ENCODE results near the gene FAM81B.
"Not testable (repeated sequence)": the region's sequence is repeated elsewhere in the genome, so short reads cannot be mapped to it uniquely, and the experiment has no call there.

FAM81B gene

GRCh38 chr5:95374061-95374460 is 17.1 kb upstream of the FAM81B start:
- no peak overlapping the region for H3K27ac ChIP-seq (ENCODE audit: low read depth, low read length, severe bottlenecking)
- no peak overlapping the region for H3K4me3 ChIP-seq (ENCODE audit: extremely low read depth, insufficient read depth, low read length, poor library complexity, severe bottlenecking)
- WGBS, 2 experiments (ENCODE audit: insufficient coverage in 2 of 2): 100% methylated on average over 1 to 2 of the region's 7 CpGs
- H3K4me1 ChIP-seq (ENCODE audit: control insufficient read depth, insufficient read depth, low read length, poor library complexity, severe bottlenecking): peaks cover 5% of the 10 kb centered on the region
- no peaks in the 10 kb centered on the region for H3K36me3 ChIP-seq (ENCODE audit: control insufficient read depth, insufficient read depth, low read length)
- no peaks in the 10 kb centered on the region for H3K9me3 ChIP-seq (ENCODE audit: control insufficient read depth, low read length)

- WGBS, 2 experiments (ENCODE audit: insufficient coverage in 2 of 2): 70 to 78% methylated on average over 2 to 4 of the region's 4 CpGs
- H3K4me3 ChIP-seq (ENCODE audit: extremely low read depth, insufficient read depth, low read length, poor library complexity, severe bottlenecking): no peak overlapping the region
- H3K4me1 ChIP-seq (ENCODE audit: control insufficient read depth, insufficient read depth, low read length, poor library complexity, severe bottlenecking): peaks cover 5% of the 10 kb centered on the region
- no peaks in the 10 kb centered on the region for H3K36me3 ChIP-seq (ENCODE audit: control insufficient read depth, insufficient read depth, low read length)
- H3K27ac ChIP-seq (ENCODE audit: low read depth, low read length, severe bottlenecking): no peak overlapping the region
- peaks cover 7% of the 10 kb centered on the region for H3K9me3 ChIP-seq (ENCODE audit: control insufficient read depth, low read length)
Observed at GRCh38 chr5:95375591-95375990, 15.6 kb upstream of the FAM81B start.

GRCh38 chr5:95379133-95379532 is 12.0 kb upstream of the FAM81B start:
- Histone ChIP-seq H3K27ac (ENCODE audit: low read depth, low read length, severe bottlenecking) (no peak overlapping the region), H3K36me3 (ENCODE audit: control insufficient read depth, insufficient read depth, low read length) (no peaks in the 10 kb centered on the region), H3K9me3 (ENCODE audit: control insufficient read depth, low read length) (peaks cover 11% of the 10 kb centered on the region), H3K4me1 (ENCODE audit: control insufficient read depth, insufficient read depth, low read length, poor library complexity, severe bottlenecking) (peaks cover 5% of the 10 kb centered on the region), H3K4me3 (ENCODE audit: extremely low read depth, insufficient read depth, low read length, poor library complexity, severe bottlenecking) (no peak overlapping the region)
- 57% methylated on average over 1 of the region's 2 CpGs; no CpG with 5 or more reads in 1 of the 2 experiments for WGBS, 2 experiments (ENCODE audit: insufficient coverage in 2 of 2)

- WGBS, 2 experiments (ENCODE audit: insufficient coverage in 2 of 2): 89 to 98% methylated on average over 5 of the region's 5 CpGs
- Histone ChIP-seq H3K4me3 (ENCODE audit: extremely low read depth, insufficient read depth, low read length, poor library complexity, severe bottlenecking) (no peak overlapping the region), H3K36me3 (ENCODE audit: control insufficient read depth, insufficient read depth, low read length) (no peaks in the 10 kb centered on the region), H3K27ac (ENCODE audit: low read depth, low read length, severe bottlenecking) (no peak overlapping the region), H3K9me3 (ENCODE audit: control insufficient read depth, low read length) (peaks cover 11% of the 10 kb centered on the region), H3K4me1 (ENCODE audit: control insufficient read depth, insufficient read depth, low read length, poor library complexity, severe bottlenecking) (no peaks in the 10 kb centered on the region)
Observed at GRCh38 chr5:95380103-95380628, 11.0 kb upstream of the FAM81B start.

DNA sequence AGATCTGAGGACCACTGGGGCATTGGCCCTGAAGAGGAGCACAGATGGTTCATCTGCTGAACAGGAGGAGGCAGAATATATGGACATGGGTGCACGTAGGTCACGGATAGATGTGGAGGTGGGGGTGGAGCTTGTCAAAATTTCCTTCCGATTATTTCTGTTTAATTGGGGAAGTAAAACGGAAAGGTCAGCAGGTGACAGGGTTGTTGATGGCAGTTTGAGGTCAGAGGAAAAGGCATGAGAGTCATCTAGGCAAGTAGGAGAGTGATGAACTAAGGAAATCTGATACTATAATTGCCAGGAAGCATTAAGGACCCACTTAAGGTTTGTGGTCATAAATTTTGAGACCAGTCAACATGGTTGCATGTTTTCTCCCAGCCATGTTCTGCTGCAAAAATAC is 8.4 kb upstream of the FAM81B start:
- H3K4me1 ChIP-seq (ENCODE audit: control insufficient read depth, insufficient read depth, low read length, poor library complexity, severe bottlenecking): no peaks in the 10 kb centered on the region
- WGBS, 2 experiments (ENCODE audit: insufficient coverage in 2 of 2): 91 to 98% methylated on average over 4 of the region's 4 CpGs
- no peaks in the 10 kb centered on the region for H3K36me3 ChIP-seq (ENCODE audit: control insufficient read depth, insufficient read depth, low read length)
- no peak overlapping the region for H3K4me3 ChIP-seq (ENCODE audit: extremely low read depth, insufficient read depth, low read length, poor library complexity, severe bottlenecking)
- H3K27ac ChIP-seq (ENCODE audit: low read depth, low read length, severe bottlenecking): no peak overlapping the region
- peaks cover 11% of the 10 kb centered on the region for H3K9me3 ChIP-seq (ENCODE audit: control insufficient read depth, low read length)

DNA sequence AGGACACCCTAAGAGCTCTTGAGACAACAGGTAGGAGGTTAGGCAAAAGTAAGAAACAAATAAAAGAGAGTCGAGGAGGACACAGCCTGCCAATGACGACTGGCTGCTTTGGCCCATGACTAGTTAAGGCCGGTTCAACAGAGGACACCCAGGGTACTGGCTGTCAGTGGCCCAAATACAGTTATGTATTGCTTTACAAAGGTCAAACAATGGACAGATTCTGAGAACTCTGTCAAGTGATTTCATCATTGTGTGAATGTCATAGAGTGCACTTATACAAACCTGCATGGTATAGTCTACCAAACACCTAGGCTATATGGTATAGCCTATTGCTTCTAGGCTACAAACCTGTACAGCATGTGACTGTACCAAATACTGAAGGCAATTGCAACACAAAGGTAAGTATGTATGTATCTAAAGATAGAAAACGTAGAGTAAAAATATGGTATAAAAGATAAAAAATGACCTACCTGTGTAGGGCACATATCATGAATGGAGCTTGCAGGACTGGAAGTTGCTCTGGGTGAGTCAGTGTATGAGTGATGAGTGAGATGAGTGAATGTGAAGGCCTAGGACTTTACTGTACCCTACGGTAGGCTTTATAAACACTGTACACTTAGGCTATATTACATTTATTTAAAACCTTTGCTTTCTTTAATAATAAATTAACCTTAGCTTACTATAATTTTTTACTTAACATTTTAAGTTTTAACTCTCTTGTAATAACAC is 6.5 kb upstream of the FAM81B start:
- H3K4me1 ChIP-seq (ENCODE audit: control insufficient read depth, insufficient read depth, low read length, poor library complexity, severe bottlenecking): no peaks in the 10 kb centered on the region
- 90 to 92% methylated on average over 4 of the region's 5 CpGs for WGBS, 2 experiments (ENCODE audit: insufficient coverage in 2 of 2)
- H3K4me3 ChIP-seq (ENCODE audit: extremely low read depth, insufficient read depth, low read length, poor library complexity, severe bottlenecking): no peak overlapping the region
- no peak overlapping the region for H3K27ac ChIP-seq (ENCODE audit: low read depth, low read length, severe bottlenecking)
- peaks cover 11% of the 10 kb centered on the region for H3K9me3 ChIP-seq (ENCODE audit: control insufficient read depth, low read length)
- no peaks in the 10 kb centered on the region for H3K36me3 ChIP-seq (ENCODE audit: control insufficient read depth, insufficient read depth, low read length)

- H3K9me3 ChIP-seq (ENCODE audit: control insufficient read depth, low read length): peaks cover 6% of the 10 kb centered on the region
- no peaks in the 10 kb centered on the region for H3K36me3 ChIP-seq (ENCODE audit: control insufficient read depth, insufficient read depth, low read length)
- H3K4me3 ChIP-seq (ENCODE audit: extremely low read depth, insufficient read depth, low read length, poor library complexity, severe bottlenecking): no peak overlapping the region
- no CpG with 5 or more reads among the region's 1 CpG for WGBS, 2 experiments (ENCODE audit: insufficient coverage in 2 of 2)
- H3K4me1 ChIP-seq (ENCODE audit: control insufficient read depth, insufficient read depth, low read length, poor library complexity, severe bottlenecking): peaks cover 3% of the 10 kb centered on the region
- no peak overlapping the region for H3K27ac ChIP-seq (ENCODE audit: low read depth, low read length, severe bottlenecking)
Observed at GRCh38 chr5:95385334-95385733, 5.8 kb upstream of the FAM81B start.

DNA sequence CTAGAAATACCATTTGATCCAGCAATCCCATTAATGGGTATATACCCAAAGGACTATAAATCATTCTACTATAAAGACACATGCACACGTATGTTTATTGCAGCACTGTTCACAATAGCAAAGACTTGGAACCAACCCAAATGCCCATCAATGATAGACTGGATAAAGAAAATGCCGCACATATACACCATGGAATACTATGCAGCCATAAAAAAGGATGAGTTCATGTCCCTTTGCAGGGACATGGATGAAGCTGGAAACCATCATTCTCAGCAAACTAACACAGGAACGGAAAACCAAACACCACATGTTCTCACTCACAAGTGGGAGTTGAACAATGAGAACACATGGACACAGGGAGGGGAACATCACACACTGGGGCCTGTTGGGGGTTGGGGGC is 799 bp downstream of the FAM81B start:
- H3K27ac ChIP-seq (ENCODE audit: low read depth, low read length, severe bottlenecking); H3K36me3 ChIP-seq (ENCODE audit: control insufficient read depth, insufficient read depth, low read length); H3K9me3 ChIP-seq (ENCODE audit: control insufficient read depth, low read length); H3K4me3 ChIP-seq (ENCODE audit: extremely low read depth, insufficient read depth, low read length, poor library complexity, severe bottlenecking): not testable (repeated sequence)
- peaks cover 13% of the 10 kb centered on the region for H3K4me1 ChIP-seq (ENCODE audit: control insufficient read depth, insufficient read depth, low read length, poor library complexity, severe bottlenecking)
- WGBS, 2 experiments (ENCODE audit: insufficient coverage in 2 of 2): no CpG with 5 or more reads among the region's 3 CpGs

DNA sequence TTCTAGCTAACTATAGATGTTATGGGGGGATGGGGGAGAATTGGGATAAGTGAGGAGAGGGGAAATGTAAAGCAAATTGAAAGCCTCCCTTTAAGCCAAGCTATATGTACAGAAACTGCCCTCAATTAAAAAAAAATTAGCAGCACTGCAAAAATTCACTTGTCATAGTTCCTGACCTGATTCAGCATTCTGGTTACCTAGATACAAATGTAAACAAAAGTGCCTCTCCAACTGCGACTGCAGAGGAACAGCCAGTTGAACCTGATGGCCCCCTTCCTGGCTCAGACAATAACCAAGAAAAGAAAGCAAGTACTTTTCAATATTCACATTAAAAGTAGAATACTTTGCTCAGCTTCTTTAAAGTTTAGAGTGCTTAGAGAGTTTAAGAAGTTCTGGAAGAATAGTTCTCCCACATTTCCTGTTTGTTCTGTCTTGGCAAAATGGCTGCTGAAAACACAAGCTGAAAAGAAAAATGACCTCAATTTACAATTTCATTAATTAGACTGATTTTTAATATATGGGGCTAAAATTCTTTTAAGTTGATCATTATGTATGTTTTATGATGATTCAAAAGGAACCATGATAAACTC is 1.5 kb downstream of the FAM81B start:
- H3K9me3 ChIP-seq (ENCODE audit: control insufficient read depth, low read length): no peaks in the 10 kb centered on the region
- no peaks in the 10 kb centered on the region for H3K36me3 ChIP-seq (ENCODE audit: control insufficient read depth, insufficient read depth, low read length)
- WGBS, 2 experiments (ENCODE audit: insufficient coverage in 2 of 2): 0 to 50% methylated on average over 1 of the region's 1 CpG
- no peak overlapping the region for H3K4me3 ChIP-seq (ENCODE audit: extremely low read depth, insufficient read depth, low read length, poor library complexity, severe bottlenecking)
- H3K4me1 ChIP-seq (ENCODE audit: control insufficient read depth, insufficient read depth, low read length, poor library complexity, severe bottlenecking): peaks cover 13% of the 10 kb centered on the region
- peak overlapping the region; percentile 86 for H3K27ac ChIP-seq (ENCODE audit: low read depth, low read length, severe bottlenecking)

GRCh38 chr5:95393279-95393678 is 2.1 kb downstream of the FAM81B start:
- no peak overlapping the region for H3K4me3 ChIP-seq (ENCODE audit: extremely low read depth, insufficient read depth, low read length, poor library complexity, severe bottlenecking)
- peak overlapping the region; percentile 86 for H3K27ac ChIP-seq (ENCODE audit: low read depth, low read length, severe bottlenecking)
- no peaks in the 10 kb centered on the region for H3K36me3 ChIP-seq (ENCODE audit: control insufficient read depth, insufficient read depth, low read length)
- WGBS, 2 experiments (ENCODE audit: insufficient coverage in 2 of 2): 80% methylated on average over 1 of the region's 1 CpG; no CpG with 5 or more reads in 1 of the 2 experiments
- H3K4me1 ChIP-seq (ENCODE audit: control insufficient read depth, insufficient read depth, low read length, poor library complexity, severe bottlenecking): peaks cover 13% of the 10 kb centered on the region
- H3K9me3 ChIP-seq (ENCODE audit: control insufficient read depth, low read length): no peaks in the 10 kb centered on the region

DNA sequence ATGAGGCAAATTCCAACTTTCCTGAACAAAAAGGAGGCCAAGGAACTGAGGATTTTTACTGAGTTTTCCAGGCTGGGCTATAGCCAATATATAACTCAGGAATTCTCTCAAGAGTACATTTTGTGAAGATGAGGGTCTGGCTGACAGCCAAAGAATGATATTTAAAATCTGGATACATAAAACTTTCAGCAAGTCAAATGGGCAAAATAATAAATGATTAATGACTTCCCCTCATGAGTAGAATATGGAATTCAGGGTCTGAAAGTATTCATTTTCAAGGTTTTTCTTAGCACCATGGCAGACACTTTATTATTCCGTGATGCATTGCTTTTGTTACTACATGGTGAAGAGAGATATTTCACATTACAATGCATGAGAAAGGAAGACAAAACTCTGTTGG is 7.8 kb downstream of the FAM81B start:
- no peak overlapping the region for H3K27ac ChIP-seq (ENCODE audit: low read depth, low read length, severe bottlenecking)
- no peaks in the 10 kb centered on the region for H3K36me3 ChIP-seq (ENCODE audit: control insufficient read depth, insufficient read depth, low read length)
- H3K9me3 ChIP-seq (ENCODE audit: control insufficient read depth, low read length): no peaks in the 10 kb centered on the region
- 83% methylated on average over 1 of the region's 1 CpG; no CpG with 5 or more reads in 1 of the 2 experiments for WGBS, 2 experiments (ENCODE audit: insufficient coverage in 2 of 2)
- no peaks in the 10 kb centered on the region for H3K4me1 ChIP-seq (ENCODE audit: control insufficient read depth, insufficient read depth, low read length, poor library complexity, severe bottlenecking)
- H3K4me3 ChIP-seq (ENCODE audit: extremely low read depth, insufficient read depth, low read length, poor library complexity, severe bottlenecking): no peak overlapping the region

Measured in mesodermal cell (in vitro differentiated cells).